OCI-LY1 (cell line): ENCODE results near the gene MAST4.

Experiments
- H2AFZ ChIP-seq: fragments of 200-600 bp; sonication (generic), shearing (Covaris generic); 2 replicates; pipeline ENCODE4 v1.6.0; 2014; ENCODE audit warnings: antibody characterized with exemption, mild to moderate bottlenecking, low read length
- H3F3A ChIP-seq: fragments of 200-600 bp; sonication (generic), shearing (Covaris generic); 2 replicates; pipeline ENCODE4 v1.6.0; 2014; ENCODE audit warnings: mild to moderate bottlenecking, antibody characterized with exemption, low read length, moderate library complexity; ENCODE audit not compliant: insufficient read depth
- H3K27ac ChIP-seq: fragments of 200-600 bp; sonication (generic); 2 replicates; pipeline ENCODE4 v1.5.1; 2014; ENCODE audit warnings: low read length, mixed run types, mild to moderate bottlenecking, low read depth; ENCODE audit not compliant: poor library complexity, severe bottlenecking
- H3K27me3 ChIP-seq: fragments of 200-600 bp; sonication (generic); 2 replicates; pipeline ENCODE4 v1.6.0; 2014; ENCODE audit warnings: antibody characterized with exemption, mild to moderate bottlenecking, low read length, moderate library complexity; ENCODE audit not compliant: insufficient read depth
- H3K36me3 ChIP-seq: fragments of 200-600 bp; sonication (generic); 2 replicates; pipeline ENCODE4 v1.6.1; 2014; ENCODE audit warnings: mild to moderate bottlenecking, antibody characterized with exemption, low read length, moderate library complexity, mixed read lengths; ENCODE audit not compliant: insufficient read depth
- H3K4me1 ChIP-seq: fragments of 200-600 bp; sonication (generic); 2 replicates; pipeline ENCODE4 v1.5.1; 2014; ENCODE audit warnings: mild to moderate bottlenecking, low read length, moderate library complexity; ENCODE audit not compliant: insufficient read depth, severe bottlenecking
- H3K4me2 ChIP-seq: fragments of 200-600 bp; sonication (generic), shearing (Covaris generic); 2 replicates; pipeline ENCODE4 v1.6.1; 2014; ENCODE audit warnings: low read length
- H3K4me3 ChIP-seq: fragments of 200-600 bp; sonication (generic); 2 replicates; pipeline ENCODE4 v1.5.1; 2014; ENCODE audit warnings: low read length, low read depth, mild to moderate bottlenecking, mixed read lengths; ENCODE audit not compliant: poor library complexity, severe bottlenecking
- H3K79me2 ChIP-seq: fragments of 200-600 bp; shearing (Covaris generic); 2 replicates; pipeline ENCODE4 v1.6.1; 2016; ENCODE audit warnings: mixed run types, low read length, mixed read lengths; ENCODE audit not compliant: insufficient read depth
- H3K9ac ChIP-seq: fragments of 200-600 bp; sonication (generic), shearing (Covaris generic); 2 replicates; pipeline ENCODE4 v1.6.1; 2014; ENCODE audit warnings: mild to moderate bottlenecking, low read length, mixed read lengths
- H3K9me2 ChIP-seq: fragments of 200-600 bp; sonication (generic), shearing (Covaris generic); 2 replicates; pipeline ENCODE4 v1.6.1; 2014; ENCODE audit warnings: low read depth, mild to moderate bottlenecking, low read length, mixed read lengths
- H3K9me3 ChIP-seq: fragments of 200-600 bp; shearing (Covaris generic); 2 replicates; pipeline ENCODE4 v1.6.1; 2014; ENCODE audit warnings: low read length, mixed read lengths
- H4K20me1 ChIP-seq: fragments of 200-600 bp; sonication (generic), shearing (Covaris generic); 2 replicates; pipeline ENCODE4 v1.6.0; 2016; ENCODE audit warnings: mild to moderate bottlenecking, low read length; ENCODE audit not compliant: insufficient read depth
- EZH2 ChIP-seq: fragments of 200-600 bp; sonication (generic), shearing (Covaris generic); IDR thresholded peaks from 2 replicates; pipeline ENCODE4 v1.8.0; 2017; ENCODE audit warnings: borderline replicate concordance, mixed run types, mild to moderate bottlenecking, antibody characterized with exemption, low read length, moderate library complexity, mixed read lengths
- TF ChIP-seq, protein P1 (sequence below): fragments of 200-600 bp; sonication (generic), shearing (Covaris generic); IDR thresholded peaks from 2 replicates; pipeline ENCODE4 v1.5.1; 2017; ENCODE audit warnings: mild to moderate bottlenecking, antibody characterized with exemption, low read length, moderate library complexity, mixed read lengths

MAST4 gene

DNA sequence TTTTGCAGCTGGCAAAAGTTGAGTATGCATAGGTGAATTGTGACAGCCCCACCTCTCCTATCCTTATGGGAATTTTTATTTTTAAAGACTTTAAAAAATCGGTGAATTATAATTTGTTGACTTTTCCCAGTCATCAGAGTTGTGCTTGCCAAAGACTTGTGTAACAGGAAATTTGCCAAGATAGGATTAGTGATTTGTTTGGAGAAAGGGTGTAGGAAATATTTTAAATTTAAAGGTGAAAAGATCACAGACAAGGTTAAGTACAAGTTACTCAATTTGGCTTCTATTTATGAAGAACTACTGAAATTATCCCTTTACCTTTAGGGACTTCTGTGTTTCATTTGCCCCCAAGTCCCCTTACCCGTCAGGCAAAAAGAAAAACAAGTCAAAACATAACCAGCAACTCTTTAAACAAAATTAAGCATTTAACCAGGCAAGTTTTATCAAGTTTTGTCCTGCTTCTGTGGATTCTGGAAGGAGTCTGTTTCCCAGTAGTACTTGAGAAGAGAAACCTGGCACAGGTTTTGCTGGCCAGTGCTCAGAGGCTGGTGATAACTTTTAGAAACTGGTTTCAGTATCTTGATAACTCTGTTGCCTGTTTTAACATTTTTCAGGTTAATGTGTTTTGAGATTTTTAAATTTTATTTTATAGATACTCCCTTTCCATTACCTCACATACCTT lies 285.4 kb downstream of the MAST4 start:
- H3K36me3 ChIP-seq, result no peaks in the 10 kb centered on the region
- H3K4me1 ChIP-seq, result no peaks in the 10 kb centered on the region
- no peaks in the 10 kb centered on the region for H3K79me2 ChIP-seq
- H3K4me3 ChIP-seq, result no peak overlapping the region
- no peaks in the 10 kb centered on the region for H3K9me3 ChIP-seq
- H3K9me2 ChIP-seq, result no peaks in the 10 kb centered on the region
- no peak overlapping the region for H3K4me2 ChIP-seq
- H3F3A ChIP-seq, result no peaks in the 10 kb centered on the region
- H3K27ac ChIP-seq, result no peak overlapping the region
- no peaks in the 10 kb centered on the region for H4K20me1 ChIP-seq
- no peak overlapping the region for H2AFZ ChIP-seq
- H3K27me3 ChIP-seq, result no peaks in the 10 kb centered on the region
- no peak for TF ChIP-seq EZH2
- TF ChIP-seq, protein P1, sequence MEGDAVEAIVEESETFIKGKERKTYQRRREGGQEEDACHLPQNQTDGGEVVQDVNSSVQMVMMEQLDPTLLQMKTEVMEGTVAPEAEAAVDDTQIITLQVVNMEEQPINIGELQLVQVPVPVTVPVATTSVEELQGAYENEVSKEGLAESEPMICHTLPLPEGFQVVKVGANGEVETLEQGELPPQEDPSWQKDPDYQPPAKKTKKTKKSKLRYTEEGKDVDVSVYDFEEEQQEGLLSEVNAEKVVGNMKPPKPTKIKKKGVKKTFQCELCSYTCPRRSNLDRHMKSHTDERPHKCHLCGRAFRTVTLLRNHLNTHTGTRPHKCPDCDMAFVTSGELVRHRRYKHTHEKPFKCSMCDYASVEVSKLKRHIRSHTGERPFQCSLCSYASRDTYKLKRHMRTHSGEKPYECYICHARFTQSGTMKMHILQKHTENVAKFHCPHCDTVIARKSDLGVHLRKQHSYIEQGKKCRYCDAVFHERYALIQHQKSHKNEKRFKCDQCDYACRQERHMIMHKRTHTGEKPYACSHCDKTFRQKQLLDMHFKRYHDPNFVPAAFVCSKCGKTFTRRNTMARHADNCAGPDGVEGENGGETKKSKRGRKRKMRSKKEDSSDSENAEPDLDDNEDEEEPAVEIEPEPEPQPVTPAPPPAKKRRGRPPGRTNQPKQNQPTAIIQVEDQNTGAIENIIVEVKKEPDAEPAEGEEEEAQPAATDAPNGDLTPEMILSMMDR, result no peak
- H3K9ac ChIP-seq, result no peak overlapping the region

DNA sequence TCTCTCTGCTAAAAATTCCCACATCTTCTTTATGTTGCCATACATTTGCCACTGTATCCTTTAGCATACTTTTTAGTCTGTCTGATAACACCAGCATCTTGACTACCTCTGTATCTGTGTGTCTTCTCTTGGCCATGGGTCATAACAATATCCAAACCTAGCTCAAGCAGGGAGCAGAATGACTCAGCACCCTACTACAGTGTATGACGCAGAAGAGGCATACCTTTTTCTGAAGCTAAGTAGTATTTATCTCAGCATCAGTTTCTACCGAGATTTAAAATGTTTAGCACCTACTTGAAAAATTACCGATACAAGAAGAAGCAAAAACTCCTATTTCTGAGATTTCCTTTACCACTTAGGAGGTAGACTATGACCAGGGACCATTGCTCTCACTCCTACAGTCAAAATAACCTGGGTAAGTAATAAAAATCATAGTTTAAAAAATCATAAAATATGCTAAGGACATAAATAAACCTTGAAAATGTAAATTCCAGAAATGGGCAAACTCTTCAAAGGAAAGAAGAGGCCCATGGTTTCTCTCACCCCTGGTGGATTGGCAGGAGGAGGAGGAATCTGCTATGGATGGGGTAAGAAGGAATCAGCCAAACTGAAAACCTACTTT lies 286.5 kb downstream of the MAST4 start:
- Histone ChIP-seq H3F3A (no peaks in the 10 kb centered on the region), H3K4me2 (no peak overlapping the region), H4K20me1 (no peaks in the 10 kb centered on the region), H3K9me2 (no peaks in the 10 kb centered on the region), H3K79me2 (no peaks in the 10 kb centered on the region), H3K36me3 (no peaks in the 10 kb centered on the region), H3K27me3 (no peaks in the 10 kb centered on the region), H3K9me3 (no peaks in the 10 kb centered on the region), H3K9ac (no peak overlapping the region), H2AFZ (no peak overlapping the region), H3K4me3 (no peak overlapping the region), H3K27ac (no peak overlapping the region), H3K4me1 (no peaks in the 10 kb centered on the region)
- TF ChIP-seq, protein P1, result no peak
- TF ChIP-seq EZH2, result no peak

DNA sequence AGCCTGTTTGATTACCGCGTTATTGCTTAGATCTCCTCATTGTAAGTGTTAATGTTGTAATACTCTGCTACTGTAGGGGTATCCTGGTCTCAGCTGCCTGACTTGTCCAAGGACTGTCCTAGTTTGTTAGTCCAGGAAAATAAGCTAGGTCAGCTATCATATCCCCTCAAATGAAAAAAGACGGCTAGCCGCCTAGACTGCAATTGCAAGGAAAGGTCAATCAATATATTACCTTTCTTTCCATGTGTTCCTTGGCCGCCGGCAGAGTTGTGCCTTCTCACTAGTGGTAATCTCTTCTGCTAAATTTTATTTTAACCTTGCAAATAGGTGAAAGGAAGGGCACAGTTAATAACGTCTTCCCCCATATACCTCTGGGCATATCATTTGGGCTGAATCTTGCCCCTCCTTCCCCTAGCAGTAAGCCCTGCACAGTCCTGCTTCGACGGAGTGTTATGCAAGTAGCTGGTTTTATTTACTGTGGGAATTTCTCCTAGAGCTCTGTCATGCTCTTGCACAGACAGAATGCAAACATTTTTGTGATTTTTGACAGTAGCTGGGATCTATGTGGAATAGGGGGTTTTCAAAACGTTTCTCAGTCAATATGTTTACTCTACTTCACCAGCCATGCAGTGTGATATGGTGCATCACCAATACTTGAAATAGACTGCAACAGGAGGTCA lies 288.5 kb downstream of the MAST4 start:
- TF ChIP-seq, protein P1, result no peak
- TF ChIP-seq EZH2, result no peak
- no peak overlapping the region for H3K9ac ChIP-seq
- no peaks in the 10 kb centered on the region for H3F3A ChIP-seq
- no peak overlapping the region for H2AFZ ChIP-seq
- no peaks in the 10 kb centered on the region for H3K79me2 ChIP-seq
- no peaks in the 10 kb centered on the region for H3K36me3 ChIP-seq
- H3K4me3 ChIP-seq, result no peak overlapping the region
- H3K27ac ChIP-seq, result no peak overlapping the region
- H3K9me3 ChIP-seq, result no peaks in the 10 kb centered on the region
- no peaks in the 10 kb centered on the region for H4K20me1 ChIP-seq
- H3K27me3 ChIP-seq, result no peaks in the 10 kb centered on the region
- H3K9me2 ChIP-seq, result no peaks in the 10 kb centered on the region
- H3K4me1 ChIP-seq, result no peaks in the 10 kb centered on the region
- H3K4me2 ChIP-seq, result no peak overlapping the region
